ENCODE data around the gene PRKCQ. TPM values are rescaled to one million over a fixed set of nuclear protein-coding genes. Genes with fewer than 3 reads are reported as not detected.

Gene PRKCQ
- total RNA-seq, 4 donors from 2014 or later, result 0.21 to 0.30 TPM; not detected in 2

DNA sequence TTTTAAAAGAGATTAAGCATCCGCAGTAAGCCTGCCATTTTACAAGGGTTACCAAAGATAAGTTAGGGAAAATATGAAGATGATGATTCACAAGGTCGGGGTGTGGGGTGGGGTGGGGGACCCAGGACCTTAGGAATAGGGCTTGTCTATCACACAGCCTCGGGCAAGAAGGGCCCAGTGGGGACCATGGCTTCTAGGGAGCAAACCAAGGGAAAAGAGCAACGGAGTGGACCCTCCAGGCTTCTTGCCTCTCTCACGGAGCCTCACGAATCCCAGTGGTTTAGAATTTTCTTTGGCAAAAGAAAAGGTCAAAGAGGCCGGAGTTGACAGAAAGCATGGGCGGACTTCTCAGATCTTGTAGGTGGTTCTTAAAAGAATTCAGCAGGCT, 1.3 kb downstream of the PRKCQ start:
- no peak for DNase-seq (ENCODE audit: low spot score in 2 of 2)
- Histone ChIP-seq H3K9me3 (no peaks in the 10 kb centered on the region), H3K4me1 (peaks cover 0 to 11% (median 0%) of the 10 kb centered on the region in 4 donors), H3K36me3 (no peaks in the 10 kb centered on the region), H3K27ac (no peak overlapping the region), H3K4me3 (no peak overlapping the region), H3K27me3 (peaks cover 0 to 25% of the 10 kb centered on the region in 2 donors)
- TF ChIP-seq EP300 (IDR thresholded peaks at IDR 0.05) (no peak), POLR2A (IDR thresholded peaks at IDR 0.05) (no peak)
- TF ChIP-seq, protein P1, sequence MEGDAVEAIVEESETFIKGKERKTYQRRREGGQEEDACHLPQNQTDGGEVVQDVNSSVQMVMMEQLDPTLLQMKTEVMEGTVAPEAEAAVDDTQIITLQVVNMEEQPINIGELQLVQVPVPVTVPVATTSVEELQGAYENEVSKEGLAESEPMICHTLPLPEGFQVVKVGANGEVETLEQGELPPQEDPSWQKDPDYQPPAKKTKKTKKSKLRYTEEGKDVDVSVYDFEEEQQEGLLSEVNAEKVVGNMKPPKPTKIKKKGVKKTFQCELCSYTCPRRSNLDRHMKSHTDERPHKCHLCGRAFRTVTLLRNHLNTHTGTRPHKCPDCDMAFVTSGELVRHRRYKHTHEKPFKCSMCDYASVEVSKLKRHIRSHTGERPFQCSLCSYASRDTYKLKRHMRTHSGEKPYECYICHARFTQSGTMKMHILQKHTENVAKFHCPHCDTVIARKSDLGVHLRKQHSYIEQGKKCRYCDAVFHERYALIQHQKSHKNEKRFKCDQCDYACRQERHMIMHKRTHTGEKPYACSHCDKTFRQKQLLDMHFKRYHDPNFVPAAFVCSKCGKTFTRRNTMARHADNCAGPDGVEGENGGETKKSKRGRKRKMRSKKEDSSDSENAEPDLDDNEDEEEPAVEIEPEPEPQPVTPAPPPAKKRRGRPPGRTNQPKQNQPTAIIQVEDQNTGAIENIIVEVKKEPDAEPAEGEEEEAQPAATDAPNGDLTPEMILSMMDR (IDR thresholded peaks at IDR 0.05), result no peak
- WGBS, 2 donors, result 57 to 63% methylated on average over 8 of the region's 8 CpGs

GRCh38 chr10:6578251-6578771, 1.8 kb downstream of the PRKCQ start:
- DNase-seq (ENCODE audit: low spot score in 2 of 2), result no peak
- H3K9me3 ChIP-seq, result no peaks in the 10 kb centered on the region
- peaks cover 0 to 11% (median 0%) of the 10 kb centered on the region in 4 donors for H3K4me1 ChIP-seq
- no peak overlapping the region for H3K27ac ChIP-seq
- H3K27me3 ChIP-seq, result peaks cover 0 to 25% of the 10 kb centered on the region in 2 donors
- H3K4me3 ChIP-seq, result no peak overlapping the region
- no peak for TF ChIP-seq EP300 (IDR thresholded peaks at IDR 0.05)
- TF ChIP-seq POLR2A (IDR thresholded peaks at IDR 0.05), result no peak
- TF ChIP-seq, protein P1 (IDR thresholded peaks at IDR 0.05), result no peak
- WGBS, 2 donors, result 71 to 74% methylated on average over 11 of the region's 11 CpGs
- no peaks in the 10 kb centered on the region for H3K36me3 ChIP-seq

GRCh38 chr10:6576326-6576725, 3.8 kb downstream of the PRKCQ start:
- no peaks in the 10 kb centered on the region for H3K9me3 ChIP-seq
- 70 to 78% methylated on average over 4 of the region's 4 CpGs for WGBS, 2 donors
- peaks cover 0 to 25% of the 10 kb centered on the region in 2 donors for H3K27me3 ChIP-seq
- no peak overlapping the region for H3K27ac ChIP-seq
- DNase-seq (ENCODE audit: low spot score in 2 of 2), result no peak
- no peak overlapping the region for H3K4me3 ChIP-seq
- no peak for TF ChIP-seq EP300 (IDR thresholded peaks at IDR 0.05)
- no peaks in the 10 kb centered on the region for H3K36me3 ChIP-seq
- peaks cover 0 to 11% (median 0%) of the 10 kb centered on the region in 4 donors for H3K4me1 ChIP-seq

- Histone ChIP-seq H3K36me3 (no peaks in the 10 kb centered on the region), H3K27me3 (peaks cover 0 to 23% of the 10 kb centered on the region in 2 donors), H3K4me3 (no peak overlapping the region), H3K4me1 (peaks cover 0 to 3% (median 0%) of the 10 kb centered on the region in 4 donors), H3K9me3 (no peaks in the 10 kb centered on the region), H3K27ac (no peak overlapping the region)
- TF ChIP-seq POLR2A (IDR thresholded peaks at IDR 0.05) (no peak), EP300 (IDR thresholded peaks at IDR 0.05) (no peak)
- TF ChIP-seq, protein P1 (IDR thresholded peaks at IDR 0.05), result no peak
- 78 to 81% methylated on average over 2 of the region's 2 CpGs for WGBS, 2 donors
- no peak for DNase-seq (ENCODE audit: low spot score in 2 of 2)
Observed at GRCh38 chr10:6574664-6575176, 5.4 kb downstream of the PRKCQ start.

DNA sequence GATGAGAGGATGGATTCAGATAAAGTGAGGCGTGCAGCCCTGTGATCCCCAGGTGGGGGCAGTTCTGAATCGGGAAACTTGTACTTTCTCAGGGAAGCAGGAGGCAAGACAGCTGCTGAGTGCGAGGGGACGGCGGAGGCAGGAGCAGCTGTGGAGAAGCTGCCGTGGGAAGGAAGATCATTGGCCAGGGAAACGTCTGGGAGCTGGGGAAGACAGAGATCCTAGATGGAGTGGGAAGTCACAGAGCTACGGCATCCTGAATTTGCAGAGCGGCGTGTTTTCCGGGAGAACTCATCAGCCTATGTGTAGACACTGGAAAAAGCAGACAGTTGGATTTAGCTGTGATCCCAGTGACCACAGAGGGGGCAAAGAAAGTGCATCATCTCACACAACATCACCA, 9.2 kb downstream of the PRKCQ start:
- TF ChIP-seq, protein P1 (IDR thresholded peaks at IDR 0.05), result no peak
- TF ChIP-seq EP300 (IDR thresholded peaks at IDR 0.05) (no peak), POLR2A (IDR thresholded peaks at IDR 0.05) (no peak)
- Histone ChIP-seq H3K27ac (no peak overlapping the region), H3K36me3 (no peaks in the 10 kb centered on the region), H3K4me3 (no peak overlapping the region), H3K4me1 (no peaks in the 10 kb centered on the region), H3K27me3 (no peaks in the 10 kb centered on the region), H3K9me3 (no peaks in the 10 kb centered on the region)
- WGBS, 2 donors, result 81 to 83% methylated on average over 11 of the region's 11 CpGs
- DNase-seq (ENCODE audit: low spot score in 2 of 2), result no peak

All from tibial nerve (tissue), 4 donors.